IPS-18c (cell line): ENCODE measurements around the gene RMDN3.

Experiments
- H3K4me3 ChIP-seq: 2 replicates; pipeline ENCODE4 v1.7.0; 2013; ENCODE audit warnings: low read depth, mild to moderate bottlenecking, low read length, moderate library complexity; ENCODE audit not compliant: insufficient read depth
- H3K9me3 ChIP-seq: one replicate; pipeline ENCODE4 v1.6.1; 2013; ENCODE audit warnings: mild to moderate bottlenecking, low read length, moderate library complexity; ENCODE audit not compliant: control insufficient read depth, insufficient read depth

RMDN3 gene

DNA sequence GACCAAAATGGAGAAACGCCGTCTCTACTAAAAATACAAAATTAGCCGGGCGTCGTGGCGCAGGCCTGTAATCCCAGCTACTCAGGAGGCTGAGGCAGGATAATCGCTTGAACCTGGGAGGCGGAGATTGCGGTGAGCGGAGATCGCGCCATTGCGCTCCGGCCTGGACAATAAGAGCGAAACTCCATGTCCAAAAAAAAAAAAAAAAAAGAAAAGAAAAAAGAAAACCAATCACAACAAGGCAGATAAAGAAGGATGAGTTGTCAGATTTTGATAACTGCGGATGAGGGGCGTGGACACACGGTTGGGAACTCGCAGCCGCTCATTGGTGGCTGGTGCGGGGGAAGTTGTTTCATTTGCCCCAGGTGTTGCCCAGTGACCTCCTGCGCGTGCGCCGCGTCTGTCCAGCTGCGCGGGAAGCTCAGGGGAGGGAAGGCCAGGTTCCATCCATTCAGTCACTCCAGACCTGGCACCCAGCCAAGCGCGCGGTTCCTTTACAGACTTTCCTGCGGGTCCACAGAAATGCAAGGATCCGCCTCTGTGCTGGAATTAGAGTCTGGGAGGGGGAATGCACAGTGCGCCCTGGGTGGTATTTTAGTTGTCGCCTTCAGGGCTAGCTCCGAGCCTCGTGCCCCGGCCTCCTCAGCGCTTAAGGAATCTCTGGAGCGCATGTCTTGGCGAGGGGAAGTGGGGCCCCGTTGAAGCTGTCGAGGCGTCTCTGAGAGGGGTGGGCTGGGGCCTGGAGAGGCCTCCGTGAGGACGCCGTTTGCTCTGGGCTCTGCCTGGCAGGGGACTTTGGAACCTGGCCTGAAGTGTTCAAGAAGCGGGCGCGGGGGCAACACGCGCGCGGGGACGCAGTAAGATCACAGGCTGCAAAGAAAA, 8.1 kb upstream of the RMDN3 start:
- Histone ChIP-seq H3K9me3 (no peaks in the 10 kb centered on the region), H3K4me3 (peak overlapping the region; percentile 81)

DNA sequence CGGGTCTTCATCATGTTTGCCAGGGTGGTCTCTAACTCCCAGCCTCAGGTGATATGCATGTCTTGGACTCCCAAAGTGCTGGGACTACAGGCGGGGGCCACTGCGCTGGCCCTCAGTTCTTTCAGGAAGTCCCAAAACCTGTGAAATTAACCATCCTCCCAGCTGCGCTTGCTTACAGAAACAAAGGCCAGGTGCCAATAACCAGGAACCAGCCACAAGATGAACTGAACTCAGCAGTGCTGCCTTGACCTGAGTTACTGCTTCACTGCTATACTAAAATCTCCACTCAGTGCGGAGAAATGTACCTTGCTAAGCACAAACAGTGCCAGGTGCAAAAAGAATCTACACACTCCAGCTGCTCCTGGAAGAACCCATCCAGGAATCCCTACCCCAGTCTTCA, 4.9 kb upstream of the RMDN3 start:
- H3K9me3 ChIP-seq = no peaks in the 10 kb centered on the region
- H3K4me3 ChIP-seq = no peak overlapping the region

DNA sequence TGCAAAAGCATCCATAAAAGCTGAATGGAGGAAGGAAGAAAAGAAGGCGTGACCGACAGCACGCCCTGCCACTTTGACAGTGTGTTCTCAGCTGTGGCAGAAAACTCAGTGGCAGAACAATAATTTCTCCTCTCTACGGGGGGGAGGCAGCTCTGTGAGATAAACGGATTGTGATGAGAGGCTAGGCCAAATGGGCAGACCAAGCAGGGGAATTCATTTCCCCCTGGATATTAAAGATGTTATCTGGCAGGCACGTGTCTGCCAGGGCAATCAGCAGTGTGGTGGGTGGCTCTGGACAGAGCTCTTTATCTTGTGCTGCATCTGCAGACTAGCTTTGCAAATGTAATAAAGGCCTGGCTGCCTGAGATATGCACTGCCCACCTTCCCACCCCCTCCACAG, 1.9 kb upstream of the RMDN3 start:
- H3K4me3 ChIP-seq = no peak overlapping the region
- H3K9me3 ChIP-seq = no peaks in the 10 kb centered on the region

DNA sequence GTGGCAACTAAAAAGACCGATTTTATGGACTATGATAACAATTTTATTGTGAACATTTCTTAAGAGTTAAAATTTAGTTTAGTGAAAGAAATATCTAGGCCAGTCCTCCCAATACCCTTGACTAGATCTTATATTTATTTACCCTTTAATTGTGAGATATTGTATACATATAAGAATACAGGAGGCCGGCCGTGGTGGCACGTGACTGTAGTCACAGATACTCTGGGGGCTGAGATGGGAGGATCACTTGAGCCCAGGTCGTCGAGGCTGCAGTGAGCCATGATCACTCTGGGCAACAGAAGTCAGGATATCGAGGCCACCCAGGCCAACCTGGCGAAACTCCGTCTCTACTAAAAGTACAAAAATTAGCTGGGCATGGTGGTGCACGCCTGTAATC, 756 bp upstream of the RMDN3 start:
- no peak overlapping the region; the same call in 1 of the 2 replicates for H3K4me3 ChIP-seq
- H3K9me3 ChIP-seq = no peaks in the 10 kb centered on the region

DNA sequence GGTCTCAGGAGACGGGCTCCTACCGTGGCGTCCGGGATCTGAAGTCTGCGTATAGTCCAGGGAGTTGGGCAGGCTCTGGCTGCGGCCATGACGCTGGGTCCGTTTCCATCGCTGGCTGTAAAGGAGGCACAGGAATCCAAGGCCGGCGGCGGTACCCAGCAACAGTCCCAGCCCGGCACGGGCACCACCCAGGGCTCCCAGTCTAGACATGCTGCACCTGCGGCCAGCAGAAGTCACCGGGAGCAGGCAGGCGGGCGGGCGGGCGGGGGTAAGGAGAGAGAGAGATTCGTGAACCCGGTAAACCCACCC, 526 bp downstream of the RMDN3 start:
- Histone ChIP-seq H3K4me3 (peak overlapping the region; percentile 87), H3K9me3 (no peaks in the 10 kb centered on the region)

DNA sequence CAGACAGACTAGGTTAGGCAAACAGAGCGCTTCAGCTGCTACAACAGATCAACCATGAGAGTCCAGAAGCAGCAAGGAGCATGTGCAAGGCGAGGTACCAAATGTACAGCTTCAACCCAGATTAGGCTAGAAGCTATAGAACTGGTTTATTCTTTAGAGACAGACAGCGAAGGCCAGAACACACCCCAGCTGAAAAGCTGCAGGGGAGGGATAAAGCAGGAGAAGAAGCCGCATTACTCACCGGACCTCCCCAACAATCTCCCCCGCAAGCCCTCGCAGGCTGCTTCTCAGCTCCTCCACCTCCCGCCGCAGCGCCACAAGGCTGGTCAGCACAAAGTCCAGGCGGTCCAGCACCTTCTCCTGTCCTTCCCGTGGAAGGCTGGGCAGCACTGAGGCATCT, 3.3 kb downstream of the RMDN3 start:
- Histone ChIP-seq H3K9me3 (no peaks in the 10 kb centered on the region), H3K4me3 (no peak overlapping the region)

DNA sequence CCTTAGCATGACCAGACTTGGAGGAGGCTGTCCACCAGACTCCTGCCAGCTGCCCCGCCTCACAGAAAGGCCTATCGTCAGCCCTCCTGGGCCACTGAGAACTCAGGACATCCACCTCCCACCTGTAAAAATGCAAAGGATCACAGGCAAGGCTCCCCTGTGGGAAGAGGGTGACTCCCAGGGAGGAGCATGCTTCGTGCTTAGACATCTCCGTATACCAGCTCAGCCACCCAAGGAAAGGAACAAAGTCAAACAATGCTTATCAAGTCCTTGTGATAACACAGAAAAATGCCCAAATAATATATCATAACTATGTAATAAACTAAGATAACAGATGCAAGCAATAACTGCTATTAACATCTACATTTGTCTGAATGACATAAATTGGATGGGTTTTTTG, 4.2 kb downstream of the RMDN3 start:
- Histone ChIP-seq H3K4me3 (no peak overlapping the region), H3K9me3 (no peaks in the 10 kb centered on the region)

DNA sequence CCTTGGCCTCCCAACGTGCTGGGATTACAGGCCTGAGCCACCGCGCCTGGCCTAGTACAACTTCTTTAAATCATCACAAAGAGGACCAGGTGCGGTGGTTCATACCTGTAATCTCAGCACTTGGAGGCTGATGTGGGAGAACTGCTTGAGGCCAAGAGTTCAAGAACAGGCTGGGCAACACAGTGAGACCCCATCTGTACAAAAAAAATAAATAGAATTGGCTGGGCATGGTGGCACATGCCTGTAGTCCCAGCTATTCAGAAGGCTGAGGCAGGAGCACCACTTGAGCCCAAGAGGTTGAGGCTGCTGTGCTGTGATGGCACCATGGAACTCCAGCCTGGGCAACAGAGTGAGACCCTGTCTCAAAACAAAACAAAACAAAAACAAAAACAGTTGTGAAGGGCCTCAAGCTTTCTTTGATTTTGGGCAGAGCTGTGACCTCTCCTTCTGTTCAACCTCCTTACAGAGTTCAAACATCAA, 5.9 kb downstream of the RMDN3 start:
- no peak overlapping the region for H3K4me3 ChIP-seq
- no peaks in the 10 kb centered on the region for H3K9me3 ChIP-seq

DNA sequence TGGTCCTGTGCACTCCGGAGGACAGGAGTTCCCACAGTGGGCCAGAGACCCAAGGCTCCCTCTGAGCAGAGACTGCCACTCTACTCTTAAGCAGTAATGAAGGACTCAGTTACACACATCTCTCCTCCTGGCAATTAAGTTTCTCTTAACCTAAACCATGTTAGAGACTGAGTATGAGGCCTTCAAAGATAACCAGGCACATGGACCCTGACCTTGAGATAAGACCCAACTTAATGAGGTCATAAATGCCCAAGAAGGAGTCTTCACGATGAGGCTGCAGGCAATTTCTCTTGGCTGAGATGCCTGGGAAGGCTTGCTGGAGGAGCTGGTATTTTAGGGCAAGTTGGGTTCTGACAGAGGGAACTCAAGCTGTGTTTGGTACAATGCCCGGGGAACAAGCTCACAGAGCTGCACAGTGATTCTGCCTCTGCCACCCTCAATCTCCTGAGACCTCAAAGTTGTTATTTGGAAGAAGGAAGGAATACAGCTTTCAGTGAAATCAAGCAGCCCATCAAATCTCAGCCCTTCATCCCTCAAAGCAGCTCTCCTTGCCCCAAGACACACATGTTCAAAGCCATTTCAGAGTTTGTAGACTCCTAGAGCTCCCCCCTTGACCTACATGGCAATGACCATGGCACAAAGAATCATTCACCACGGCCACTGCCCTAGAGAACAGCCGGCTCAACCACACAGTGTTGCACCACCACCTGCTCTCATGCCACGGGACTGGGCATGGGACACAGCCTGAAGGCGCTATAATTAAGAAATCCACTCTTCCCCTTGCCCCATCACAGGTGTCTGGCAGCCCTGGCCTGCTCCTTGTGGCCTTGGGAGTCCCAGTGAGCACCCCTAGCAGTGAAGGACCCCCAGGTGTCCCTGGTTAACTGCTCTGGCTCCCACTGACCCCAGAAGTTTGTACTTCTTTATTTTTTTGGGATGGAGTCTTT, 7.1 kb downstream of the RMDN3 start:
- H3K9me3 ChIP-seq = no peaks in the 10 kb centered on the region
- no peak overlapping the region for H3K4me3 ChIP-seq

DNA sequence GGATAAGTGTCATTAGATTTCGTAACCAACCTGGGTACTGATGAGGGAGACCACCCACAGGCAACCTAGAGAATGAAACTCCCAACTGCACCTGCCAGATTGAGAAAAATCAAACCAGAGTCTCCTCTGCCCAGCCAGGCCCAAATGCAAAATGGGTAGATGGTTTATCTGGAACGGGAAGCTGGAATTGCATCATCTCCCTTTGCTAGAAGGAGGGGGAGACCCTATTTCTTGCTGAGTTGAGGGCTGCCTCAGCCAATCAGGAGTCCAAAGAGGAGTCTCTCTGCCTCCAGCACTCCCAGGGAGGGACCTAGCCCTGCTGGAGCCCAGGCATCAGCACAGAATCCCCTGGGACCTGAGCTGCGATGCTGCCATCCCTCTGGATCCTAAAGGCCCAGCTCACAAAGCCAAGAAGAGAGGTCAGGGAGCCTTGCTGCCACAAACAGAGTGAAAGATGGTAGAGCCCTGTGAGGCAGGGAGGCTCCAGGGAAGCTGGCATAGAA, 8.1 kb downstream of the RMDN3 start:
- Histone ChIP-seq H3K9me3 (no peaks in the 10 kb centered on the region), H3K4me3 (no peak overlapping the region)

DNA sequence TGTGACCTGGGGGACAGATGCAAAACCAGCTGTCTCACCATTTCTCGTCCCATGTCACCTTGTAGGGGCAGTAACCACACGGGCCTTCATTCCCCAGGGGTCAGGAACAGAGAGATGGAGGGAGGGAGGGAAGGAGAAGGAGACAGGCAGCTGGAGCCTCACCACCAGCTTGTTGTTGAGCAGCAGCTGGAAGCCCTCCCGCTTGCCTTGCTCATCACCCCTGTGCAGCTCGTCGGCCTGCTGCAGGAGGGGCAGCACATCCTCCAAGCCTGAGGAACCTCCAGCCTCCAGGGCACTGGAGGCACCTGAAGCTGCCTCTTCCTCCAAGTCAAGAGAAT, 10.3 kb downstream of the RMDN3 start:
- Histone ChIP-seq H3K9me3 (no peaks in the 10 kb centered on the region), H3K4me3 (no peak overlapping the region)

DNA sequence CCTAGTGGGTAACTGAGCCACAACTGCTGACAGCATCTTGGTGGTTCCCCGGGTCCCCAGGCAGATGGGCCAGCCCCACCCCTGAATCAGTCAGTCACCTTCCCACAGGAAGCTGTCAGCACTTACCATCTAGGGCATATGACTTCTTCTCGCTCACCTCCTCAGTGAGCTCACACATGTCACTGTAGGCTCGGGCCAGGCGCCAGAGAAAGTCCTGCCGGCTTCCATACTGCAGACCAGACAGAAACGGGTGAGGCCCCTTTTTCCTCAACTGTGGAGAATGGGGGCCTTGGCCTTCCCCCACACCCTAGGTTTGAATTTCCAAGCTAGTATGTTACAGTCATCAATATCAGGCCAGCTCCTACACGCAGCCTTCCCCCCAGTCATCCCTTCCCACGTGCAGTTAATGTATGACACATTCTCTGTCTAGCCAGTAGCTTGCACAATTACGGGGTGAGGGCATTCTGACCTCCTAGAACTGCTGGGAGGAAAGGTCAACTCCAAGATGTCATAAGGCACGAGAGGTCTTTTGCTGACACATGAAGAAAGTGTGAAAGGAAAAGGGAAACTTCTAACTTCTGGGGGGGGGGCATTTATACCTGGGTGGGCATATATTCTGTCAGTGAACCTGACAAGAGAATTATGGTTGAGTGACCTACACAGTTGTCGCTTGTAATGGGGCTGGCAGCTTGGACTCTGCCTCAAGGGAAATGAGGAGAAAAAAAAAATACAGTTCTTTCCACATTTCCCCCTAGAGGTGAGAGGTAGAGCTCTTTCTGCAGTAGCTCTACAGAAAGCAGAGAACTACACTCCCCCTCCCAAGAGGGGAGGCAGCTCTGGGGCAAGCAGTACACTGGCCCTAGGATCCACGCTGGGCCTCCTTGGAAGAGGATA, 10.9 kb downstream of the RMDN3 start:
- Histone ChIP-seq H3K4me3 (no peak overlapping the region), H3K9me3 (no peaks in the 10 kb centered on the region)

DNA sequence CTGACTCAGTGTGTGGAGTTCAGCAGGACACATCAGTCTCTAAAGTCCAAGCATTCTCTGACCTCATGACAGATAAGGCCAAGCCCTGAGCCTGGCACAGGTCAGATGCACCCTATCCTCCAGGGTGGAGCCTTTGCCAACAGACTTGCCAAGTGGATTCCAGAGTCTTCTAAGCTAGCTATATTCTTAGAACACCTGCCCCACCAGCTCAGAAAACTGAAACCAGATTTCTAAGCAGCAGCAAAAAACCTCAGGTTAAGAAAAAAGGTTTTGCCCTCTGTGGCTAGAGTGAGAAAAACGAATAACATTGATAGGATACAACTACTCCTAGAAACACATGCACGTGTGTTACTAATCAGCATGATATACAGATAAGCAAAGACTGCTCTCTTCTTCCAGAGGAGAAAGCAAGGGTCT, 11.6 kb downstream of the RMDN3 start:
- Histone ChIP-seq H3K4me3 (no peak overlapping the region), H3K9me3 (no peaks in the 10 kb centered on the region)

DNA sequence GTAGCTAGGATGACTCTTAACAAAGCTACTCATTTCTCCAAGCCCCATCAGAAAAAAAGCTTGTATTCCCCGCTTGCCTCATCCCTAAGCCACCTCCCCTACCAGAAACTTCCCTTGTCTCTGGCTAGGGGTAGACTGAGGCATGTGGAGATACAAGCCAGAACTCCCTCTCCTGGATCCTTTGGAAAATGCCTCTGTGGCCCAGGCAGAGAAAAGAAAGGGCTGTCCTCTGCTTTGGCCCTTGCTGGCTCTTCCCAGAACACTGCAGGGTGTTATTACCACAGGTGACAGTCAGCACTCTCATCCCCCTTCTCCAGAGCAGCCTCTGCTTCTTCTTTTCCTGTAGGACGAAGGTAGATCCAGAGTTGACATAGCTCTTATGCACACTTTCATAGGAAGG, 15.2 kb downstream of the RMDN3 start:
- Histone ChIP-seq H3K9me3 (no peaks in the 10 kb centered on the region), H3K4me3 (no peak overlapping the region)

DNA sequence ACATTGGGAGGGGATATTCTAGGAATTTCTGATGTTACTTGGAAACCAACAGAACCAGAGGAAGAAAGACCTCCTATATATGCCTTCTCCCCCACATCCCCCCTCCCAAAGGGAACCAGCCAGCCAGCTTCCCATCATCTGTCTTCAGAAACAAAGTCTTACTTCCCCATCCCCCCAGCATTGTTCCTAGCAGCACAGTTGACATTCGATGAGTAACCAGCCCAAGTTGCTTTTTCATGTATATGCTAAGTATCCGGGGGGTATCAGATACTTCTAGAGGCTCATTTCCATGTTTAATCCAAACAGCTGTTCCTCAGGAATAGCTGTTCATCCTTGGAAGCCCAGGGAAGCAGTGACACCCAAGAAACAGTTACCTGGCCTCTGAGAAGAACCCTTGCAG, 16.0 kb downstream of the RMDN3 start:
- no peak overlapping the region for H3K4me3 ChIP-seq

DNA sequence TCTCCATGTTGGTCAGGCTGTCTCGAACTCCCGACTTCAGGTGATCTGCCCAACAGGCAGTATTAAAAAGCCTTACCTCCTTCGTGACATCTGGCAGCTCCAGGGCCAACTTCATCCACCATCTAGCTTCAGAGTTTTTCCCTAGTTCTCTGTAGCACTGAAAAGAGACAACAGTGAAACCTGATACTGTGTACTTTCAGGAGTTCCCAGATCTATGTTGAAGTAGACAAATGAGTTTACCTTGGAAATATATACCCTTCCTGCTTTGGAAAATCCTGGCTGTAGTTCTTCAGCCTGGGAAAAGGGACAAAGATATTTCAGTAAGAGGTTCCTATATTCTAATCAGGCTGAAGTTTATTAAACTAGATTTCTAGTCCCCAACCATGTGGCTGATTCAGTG, 18.0 kb downstream of the RMDN3 start:
- Histone ChIP-seq H3K9me3 (no peaks in the 10 kb centered on the region), H3K4me3 (no peak overlapping the region)

More for the DNA sequence above, 16.0 kb downstream of the RMDN3 start:
- no peaks in the 10 kb centered on the region for H3K9me3 ChIP-seq

DNA sequence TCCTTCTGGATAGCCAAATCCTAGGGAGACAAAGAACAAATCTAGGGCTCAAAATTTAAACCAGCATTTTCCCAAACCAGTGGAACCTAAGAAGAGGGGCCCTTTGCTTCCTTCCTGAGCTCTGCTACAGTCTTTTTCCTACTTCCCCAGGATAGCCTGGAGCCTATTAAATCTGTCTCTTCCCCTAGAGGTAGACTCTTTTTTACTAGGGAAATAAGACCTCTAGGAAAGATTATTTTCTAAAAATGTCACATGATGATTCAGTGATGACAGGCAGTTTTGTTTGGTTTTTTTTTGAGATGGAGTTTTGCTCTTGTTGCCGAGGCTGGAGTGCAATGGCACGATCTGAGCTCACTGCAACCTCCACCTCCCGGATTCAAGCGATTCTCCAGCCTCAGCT, 18.5 kb downstream of the RMDN3 start:
- Histone ChIP-seq H3K4me3 (no peak overlapping the region), H3K9me3 (no peaks in the 10 kb centered on the region)
